Pancreas (tissue), 10 donors: Measurements from ENCODE around the gene RBMS3. TPM values are rescaled to one million over a fixed set of nuclear protein-coding genes. Genes with fewer than 3 reads are reported as not detected.
A peak's percentile ranks its signal among the peaks of the same experiment; 100 is the strongest.
"Not testable (repeated sequence)": the region's sequence is repeated elsewhere in the genome, so short reads cannot be mapped to it uniquely, and the experiment has no call there.

Source experiments
- ATAC-seq, 4 donors: fragments of 200-7000 bp; cut with Tn5 transposase; one replicate each; pipeline versions ENCODE4 v1.8.0 to v1.9.1; 2020; ENCODE audit warnings: mild to moderate bottlenecking in 4 of 4, moderate library complexity in 4 of 4
- DNase-seq, 6 donors: peaks; one replicate each; pipeline ENCODE4 v3.0.0-alpha.2; 2020
- FAIRE-seq: peaks from 2 replicates; lab custom pipeline; 2012; peaks lifted over from hg19 to GRCh38; lab: Jason Lieb, UNC
- H3K27ac ChIP-seq, 4 donors: fragments of 200-600 bp; sonication (generic); 1 replicate in 3 of 4; 2 replicates in 1 of 4; pipeline versions ENCODE4 v1.5.0 to v1.8.0; 2020
- H3K27me3 ChIP-seq, 4 donors: fragments of 200-600 bp; one replicate each; pipeline ENCODE4 v1.8.0; 2021
- H3K36me3 ChIP-seq, 3 donors: fragments of 200-600 bp; sonication (generic) in 1 of 3; one replicate each; pipeline versions ENCODE4 v1.5.0 to v1.8.0; 2020 to 2021
- H3K4me1 ChIP-seq, 3 donors: fragments of 200-600 bp; one replicate each; pipeline ENCODE4 v1.8.0; 2021
- H3K4me3 ChIP-seq, 4 donors: fragments of 200-600 bp; sonication (generic) in 2 of 4; one replicate each; pipeline versions ENCODE4 v1.5.0 to v1.8.0; 2020 to 2021
- H3K9me3 ChIP-seq, 4 donors: fragments of 200-600 bp; one replicate each; pipeline ENCODE4 v1.8.0; 2021
- CTCF ChIP-seq, 4 donors: fragments of 200-600 bp; sonication (generic) in 3 of 4; IDR thresholded peaks; one replicate each; pipeline versions ENCODE4 v1.5.0 to v1.8.0; 2021; ENCODE audit warnings: antibody characterized with exemption in 4 of 4
- WGBS, 2 donors: extraction: QIAGEN DNeasy Blood & Tissue Kit; methylation state at CpG; one replicate each; pipeline ENCODE4 v1.1.7; 2013; 5-methylcytosine and 5-hydroxymethylcytosine counted together
- intact Hi-C, 3 donors: fragments of 100-400 bp; cut with DNase I; formaldehyde crosslinking; loops; one replicate each; pipeline versions ENCODE4 v1.11.1 to v1.14.2; 2022
- polyA plus RNA-seq, 2 donors: library from polyadenylated mRNA; stranded (reverse); fragments of 200-250 nt; gene quantifications; one replicate each; pipeline ENCODE4 v1.2.3, GENCODE V29; 2013
- total RNA-seq, 6 donors: library from RNA; stranded (reverse); fragmentation: NEBNext Ultra II Directional in 4 of 6; extraction: Animal tissue kit (Norgen Biotek cat#: 25700) in 4 of 6; gene quantifications; one replicate each; pipeline versions ENCODE4 v1.2.1 to v1.2.4, GENCODE V29; 2021 to 2023
- donor health status: healthy with polysubstance abuse.
- donor health status: DM: no; HTN: no; CAD: no; lungs with moderate emphysema.
- donor health status: DM: no; HTN: no; CAD: no.
- donor health status: control.
- donor health status: control.
- donor health status: Bipolar disorder and iron deficiency.
- donor health status: DM: yes; HTN: yes; CAD: no.
- donor health status: DM: no; HTN: no; CAD: no.
- donor health status: DM: no; HTN: no; CAD: no.
- donor health status: DM: yes; HTN: yes; CAD: no.

RBMS3 gene
- total and polyA plus RNA-seq, 8 donors, result 4.0 to 10.0 (median 6.6) TPM

DNA sequence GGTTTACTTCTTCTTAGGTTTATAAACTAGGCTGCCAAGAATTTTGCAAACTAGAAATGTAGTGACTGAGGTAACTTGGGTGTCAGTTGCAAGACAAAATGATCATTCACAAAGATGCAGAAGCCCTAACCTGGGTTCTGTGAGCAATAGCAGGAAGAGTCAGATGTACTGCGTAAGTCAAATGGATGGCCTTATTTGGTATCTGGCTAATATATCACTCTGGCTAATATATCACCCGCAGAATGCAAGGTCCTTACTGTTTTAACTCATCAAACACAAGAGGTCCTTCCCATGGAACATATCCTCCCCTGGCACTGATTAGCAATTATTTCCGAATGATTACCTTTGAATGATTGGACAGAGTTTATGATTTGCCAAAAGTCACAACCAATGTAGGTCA, 37.4 kb downstream of the RBMS3 start:
- ATAC-seq, result peak in 1 of 4 donors; percentile 42
- Histone ChIP-seq H3K27ac (no peak overlapping the region), H3K4me1 (peaks cover 0 to 7% (median 0%) of the 10 kb centered on the region in 3 donors), H3K9me3 (no peaks in the 10 kb centered on the region), H3K4me3 (no peak overlapping the region), H3K27me3 (no peaks in the 10 kb centered on the region), H3K36me3 (no peaks in the 10 kb centered on the region)
- no peak for DNase-seq
- no peak for FAIRE-seq
- intact Hi-C loops, result no loop called here
- 34 to 45% methylated on average over 3 of the region's 3 CpGs for WGBS, 2 donors
- no peak for TF ChIP-seq CTCF (IDR thresholded peaks at IDR 0.05)

DNA sequence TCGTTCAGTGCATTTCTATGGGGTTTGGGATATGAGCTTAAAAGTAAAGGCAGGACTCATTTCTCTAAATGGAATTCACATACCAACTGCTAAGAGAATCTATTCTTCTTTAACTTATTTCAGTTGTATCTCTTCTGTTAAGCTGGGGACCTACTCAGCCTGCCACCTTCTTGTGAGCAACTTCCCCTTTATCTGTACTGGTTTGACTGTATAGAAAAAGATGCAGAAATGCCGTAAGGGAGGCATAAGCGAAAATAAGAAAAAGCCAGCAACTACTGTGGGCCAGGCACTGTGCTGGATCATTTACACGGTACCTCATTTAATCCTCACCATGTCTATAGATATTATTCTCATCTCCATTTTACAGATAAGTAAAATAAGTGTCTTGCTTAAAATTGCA, 38.4 kb downstream of the RBMS3 start:
- no peak for TF ChIP-seq CTCF (IDR thresholded peaks at IDR 0.05)
- Histone ChIP-seq H3K4me3 (no peak overlapping the region), H3K27ac (no peak overlapping the region), H3K4me1 (peaks cover 0 to 7% (median 0%) of the 10 kb centered on the region in 3 donors), H3K9me3 (no peaks in the 10 kb centered on the region), H3K27me3 (no peaks in the 10 kb centered on the region), H3K36me3 (no peaks in the 10 kb centered on the region)
- WGBS, 2 donors, result 72 to 79% methylated on average over 4 of the region's 4 CpGs
- peak in 1 of 4 donors; percentile 12 for ATAC-seq
- FAIRE-seq, result no peak
- intact Hi-C loops, result no loop called here
- no peak for DNase-seq

- no peak for TF ChIP-seq CTCF (IDR thresholded peaks at IDR 0.05)
- H3K9me3 ChIP-seq, result no peaks in the 10 kb centered on the region
- H3K36me3 ChIP-seq, result no peaks in the 10 kb centered on the region
- FAIRE-seq (no peak), DNase-seq (no peak), ATAC-seq (no peak)
- no peak overlapping the region for H3K27ac ChIP-seq
- H3K4me3 ChIP-seq, result no peak overlapping the region
- WGBS, 2 donors, result 41 to 62% methylated on average over 2 of the region's 2 CpGs
- no peaks in the 10 kb centered on the region for H3K27me3 ChIP-seq
- H3K4me1 ChIP-seq, result peaks cover 0 to 7% (median 0%) of the 10 kb centered on the region in 3 donors
- intact Hi-C loops, result no loop called here
Measured at GRCh38 chr3:29319798-29320197, 38.9 kb downstream of the RBMS3 start.

DNA sequence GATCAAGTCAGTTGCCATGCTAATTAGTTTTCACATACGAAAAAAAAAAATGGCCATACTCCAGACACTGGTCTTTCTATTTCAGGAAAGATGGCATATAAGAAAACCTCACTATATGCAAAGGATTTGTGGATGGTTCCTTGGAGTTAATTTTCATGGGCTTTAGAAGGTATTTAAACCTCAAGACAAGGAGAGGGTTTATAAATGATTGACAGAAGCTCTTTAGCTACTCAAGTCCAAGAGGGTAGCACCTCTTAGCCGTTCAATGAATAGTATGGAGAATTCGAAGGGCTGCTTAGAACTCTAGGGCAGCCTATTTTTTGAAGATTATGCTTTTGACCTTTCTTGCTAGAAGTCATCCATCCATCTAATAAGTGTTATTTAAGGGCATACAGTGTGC, 41.7 kb downstream of the RBMS3 start:
- Histone ChIP-seq H3K36me3 (no peaks in the 10 kb centered on the region), H3K27ac (no peak overlapping the region), H3K4me1 (peaks cover 0 to 5% (median 0%) of the 10 kb centered on the region in 3 donors), H3K4me3 (no peak overlapping the region), H3K9me3 (no peaks in the 10 kb centered on the region), H3K27me3 (no peaks in the 10 kb centered on the region)
- TF ChIP-seq CTCF (IDR thresholded peaks at IDR 0.05), result no peak
- no peak for FAIRE-seq
- intact Hi-C loops, result no loop called here
- no peak for DNase-seq
- WGBS, 2 donors, result 61 to 79% methylated on average over 3 of the region's 3 CpGs
- no peak for ATAC-seq

DNA sequence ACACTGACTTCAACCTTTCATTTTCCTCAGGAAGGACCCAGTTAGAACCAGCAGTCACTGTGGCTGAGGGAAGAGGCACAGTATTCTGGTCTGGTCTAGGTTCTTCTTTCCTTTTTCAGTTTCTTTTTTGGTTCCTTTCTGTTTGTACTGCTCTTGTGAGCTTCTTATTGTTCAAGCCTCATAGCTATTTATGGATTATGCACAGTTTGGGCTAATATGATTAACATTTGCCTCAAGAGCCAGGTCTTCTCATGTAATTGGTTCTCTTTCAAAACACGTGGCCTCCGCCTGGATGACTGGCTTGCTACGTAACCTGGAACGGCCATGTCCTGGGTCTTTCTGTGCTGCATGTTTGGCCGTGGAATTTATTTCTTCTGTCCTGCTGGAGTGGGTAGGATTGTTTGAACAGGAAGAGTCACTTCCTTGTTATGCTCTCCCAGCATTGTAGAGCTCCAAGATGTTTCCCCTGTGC, 43.3 kb downstream of the RBMS3 start:
- DNase-seq (peak in 2 of 6 donors; percentile 7 to 26), ATAC-seq (peak in 3 of 4 donors; percentile 48 to 75 (median 71)), FAIRE-seq (no peak)
- TF ChIP-seq CTCF (IDR thresholded peaks at IDR 0.05), result no peak
- intact Hi-C loops, result no loop called here
- Histone ChIP-seq H3K4me3 (no peak overlapping the region), H3K9me3 (no peaks in the 10 kb centered on the region), H3K36me3 (no peaks in the 10 kb centered on the region), H3K27ac (peak overlapping the region in 2 of 4 donors; percentile 24 to 46), H3K4me1 (peaks cover 0 to 3% (median 0%) of the 10 kb centered on the region in 3 donors), H3K27me3 (no peaks in the 10 kb centered on the region)
- WGBS, 2 donors, result 61 to 67% methylated on average over 5 of the region's 5 CpGs

DNA sequence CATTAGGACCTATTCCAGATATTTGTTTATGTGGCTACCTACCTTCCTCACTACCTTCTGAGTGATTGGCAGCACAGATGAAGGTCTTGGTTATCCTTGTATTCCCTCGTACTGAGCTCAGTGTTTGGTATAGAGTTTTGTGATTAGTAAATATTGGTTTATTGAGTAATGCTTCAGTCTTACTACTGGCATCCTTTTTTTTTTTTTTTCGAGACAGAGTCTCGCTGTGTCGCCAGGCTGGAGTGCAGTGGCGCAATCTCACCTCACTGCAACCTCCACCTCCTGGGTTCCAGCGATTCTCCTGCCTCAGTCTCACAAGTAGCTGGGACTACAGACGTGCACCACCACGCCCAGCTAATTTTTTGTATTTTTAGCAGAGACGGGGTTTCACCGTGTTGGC, 45.7 kb downstream of the RBMS3 start:
- H3K27ac ChIP-seq, DNase-seq, H3K27me3 ChIP-seq, H3K9me3 ChIP-seq, H3K36me3 ChIP-seq, FAIRE-seq, ATAC-seq, H3K4me3 ChIP-seq, H3K4me1 ChIP-seq, intact Hi-C loops: not testable (repeated sequence)
- WGBS, 2 donors, result 77 to 85% methylated on average over 10 of the region's 10 CpGs
